ENCODE results near the gene OR2M3.

DNA sequence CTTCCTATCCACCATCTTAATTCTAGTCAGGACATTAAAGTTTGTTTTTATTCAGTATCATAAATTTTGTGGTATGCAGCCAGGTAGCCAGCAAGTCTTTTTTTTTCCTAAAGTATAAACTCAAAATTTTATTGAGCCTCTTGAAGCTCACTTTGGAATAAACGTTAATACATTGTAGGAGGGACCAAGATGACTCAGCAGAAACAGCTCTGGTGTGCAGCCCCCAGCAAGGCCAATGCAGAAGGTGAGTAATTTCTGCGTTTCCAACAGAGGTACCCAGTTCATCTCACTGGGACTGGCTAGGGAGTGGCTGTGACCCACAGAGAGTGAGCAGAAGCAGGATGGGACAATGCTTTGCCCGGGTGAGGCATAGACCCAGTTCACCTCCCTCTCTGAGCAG, 9.7 kb upstream of the OR2M3 start:
- TF ChIP-seq POLR2A (IDR thresholded peaks at IDR 0.05; ENCODE audit: control extremely low read depth in 1 of 2, low read depth in 2 of 2, low read length in 2 of 2) = no peak
- TF ChIP-seq POLR2AphosphoS5 (IDR thresholded peaks at IDR 0.05; ENCODE audit: low read depth, low read length) = no peak
- TF ChIP-seq, protein P1, sequence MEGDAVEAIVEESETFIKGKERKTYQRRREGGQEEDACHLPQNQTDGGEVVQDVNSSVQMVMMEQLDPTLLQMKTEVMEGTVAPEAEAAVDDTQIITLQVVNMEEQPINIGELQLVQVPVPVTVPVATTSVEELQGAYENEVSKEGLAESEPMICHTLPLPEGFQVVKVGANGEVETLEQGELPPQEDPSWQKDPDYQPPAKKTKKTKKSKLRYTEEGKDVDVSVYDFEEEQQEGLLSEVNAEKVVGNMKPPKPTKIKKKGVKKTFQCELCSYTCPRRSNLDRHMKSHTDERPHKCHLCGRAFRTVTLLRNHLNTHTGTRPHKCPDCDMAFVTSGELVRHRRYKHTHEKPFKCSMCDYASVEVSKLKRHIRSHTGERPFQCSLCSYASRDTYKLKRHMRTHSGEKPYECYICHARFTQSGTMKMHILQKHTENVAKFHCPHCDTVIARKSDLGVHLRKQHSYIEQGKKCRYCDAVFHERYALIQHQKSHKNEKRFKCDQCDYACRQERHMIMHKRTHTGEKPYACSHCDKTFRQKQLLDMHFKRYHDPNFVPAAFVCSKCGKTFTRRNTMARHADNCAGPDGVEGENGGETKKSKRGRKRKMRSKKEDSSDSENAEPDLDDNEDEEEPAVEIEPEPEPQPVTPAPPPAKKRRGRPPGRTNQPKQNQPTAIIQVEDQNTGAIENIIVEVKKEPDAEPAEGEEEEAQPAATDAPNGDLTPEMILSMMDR (IDR thresholded peaks at IDR 0.05; ENCODE audit: control extremely low read depth in 1 of 3, insufficient read depth in 1 of 3, low read depth in 1 of 3, low read length in 3 of 3) = no peak
- TF ChIP-seq HDAC2 (IDR thresholded peaks at IDR 0.05; ENCODE audit: borderline replicate concordance in 1 of 2, low read depth in 2 of 2, low read length in 2 of 2) = no peak
- TF ChIP-seq RAD21 (IDR thresholded peaks at IDR 0.05 in 1 of 2, conservative IDR thresholded peaks at IDR 0.05 in 1 of 2; ENCODE audit: low read depth in 2 of 2, low read length in 2 of 2) = no peak
- TF ChIP-seq RFX5 (IDR thresholded peaks at IDR 0.05; ENCODE audit: borderline replicate concordance, low read depth, low read length) = no peak
- TF ChIP-seq, protein P2, sequence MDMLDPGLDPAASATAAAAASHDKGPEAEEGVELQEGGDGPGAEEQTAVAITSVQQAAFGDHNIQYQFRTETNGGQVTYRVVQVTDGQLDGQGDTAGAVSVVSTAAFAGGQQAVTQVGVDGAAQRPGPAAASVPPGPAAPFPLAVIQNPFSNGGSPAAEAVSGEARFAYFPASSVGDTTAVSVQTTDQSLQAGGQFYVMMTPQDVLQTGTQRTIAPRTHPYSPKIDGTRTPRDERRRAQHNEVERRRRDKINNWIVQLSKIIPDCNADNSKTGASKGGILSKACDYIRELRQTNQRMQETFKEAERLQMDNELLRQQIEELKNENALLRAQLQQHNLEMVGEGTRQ (IDR thresholded peaks at IDR 0.05; ENCODE audit: low read length) = no peak
- no peak for TF ChIP-seq CREB1 (IDR thresholded peaks at IDR 0.05)
- TF ChIP-seq SP1 (IDR thresholded peaks at IDR 0.05; ENCODE audit: low read depth, low read length) = no peak
- no peak for TF ChIP-seq TAF7 (optimal IDR thresholded peaks at IDR 0.05; ENCODE audit: borderline replicate concordance, low read depth, low read length)
